ENCODE measurements around the gene CACNA1B.
A peak's percentile ranks its signal among the peaks of the same experiment; 100 is the strongest.

CACNA1B gene

DNA sequence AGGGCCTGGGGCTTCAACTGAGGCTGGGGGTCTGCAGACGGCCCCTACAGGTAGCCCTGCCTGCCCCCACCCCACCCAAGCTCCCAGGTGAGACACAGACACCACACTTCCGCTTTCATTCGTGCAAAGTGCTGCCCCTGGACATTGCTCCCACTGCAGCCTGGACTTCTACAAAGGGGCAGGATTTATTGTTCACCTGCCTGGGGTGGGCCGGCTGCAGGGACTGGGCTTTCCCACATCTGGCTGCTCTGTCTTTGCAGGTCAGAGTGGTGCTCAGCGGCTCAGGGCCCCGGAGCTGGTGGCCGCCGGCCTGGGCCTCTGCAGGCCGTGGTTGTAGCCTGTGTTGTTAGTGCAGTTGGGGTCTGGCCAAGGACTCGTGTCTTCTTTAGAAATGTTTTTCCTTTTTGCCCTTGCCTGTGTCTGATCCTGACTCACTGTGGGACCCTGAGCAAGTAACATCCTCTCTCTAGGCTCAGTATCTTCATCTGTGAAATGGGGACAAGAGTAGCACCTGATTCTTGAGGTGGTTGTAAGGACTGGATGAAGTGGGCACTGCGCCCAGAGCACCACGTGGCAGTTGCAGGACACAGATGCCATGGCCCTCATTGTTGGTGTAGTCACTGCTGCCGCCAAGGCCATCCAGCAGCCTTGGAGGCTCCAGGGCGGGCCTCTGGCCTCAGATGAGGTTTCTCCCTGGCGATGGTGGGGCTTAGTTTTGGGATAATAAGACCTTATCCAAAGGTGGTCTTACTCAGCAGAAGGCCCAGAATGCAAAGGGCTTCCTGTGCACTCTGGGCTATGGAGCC, 143.9 kb downstream of the CACNA1B start:
- peaks cover 43% of the 10 kb centered on the region; the same call in 1 of the 2 replicates for H4K20me1 ChIP-seq
- peaks cover 60% of the 10 kb centered on the region for H3K27me3 ChIP-seq
- H3K4me1 ChIP-seq, result peaks cover 33% of the 10 kb centered on the region
- no peak overlapping the region for H3K27ac ChIP-seq
- H3K4me3 ChIP-seq, result no peak overlapping the region
- H3K9me3 ChIP-seq, result no peaks in the 10 kb centered on the region
- TF ChIP-seq Cebpa-rat (IDR thresholded peaks at IDR 0.05), result no peak
- no peaks in the 10 kb centered on the region for H3K36me3 ChIP-seq
- no peak overlapping the region for H3K4me2 ChIP-seq
- no peak overlapping the region for H3K9ac ChIP-seq

DNA sequence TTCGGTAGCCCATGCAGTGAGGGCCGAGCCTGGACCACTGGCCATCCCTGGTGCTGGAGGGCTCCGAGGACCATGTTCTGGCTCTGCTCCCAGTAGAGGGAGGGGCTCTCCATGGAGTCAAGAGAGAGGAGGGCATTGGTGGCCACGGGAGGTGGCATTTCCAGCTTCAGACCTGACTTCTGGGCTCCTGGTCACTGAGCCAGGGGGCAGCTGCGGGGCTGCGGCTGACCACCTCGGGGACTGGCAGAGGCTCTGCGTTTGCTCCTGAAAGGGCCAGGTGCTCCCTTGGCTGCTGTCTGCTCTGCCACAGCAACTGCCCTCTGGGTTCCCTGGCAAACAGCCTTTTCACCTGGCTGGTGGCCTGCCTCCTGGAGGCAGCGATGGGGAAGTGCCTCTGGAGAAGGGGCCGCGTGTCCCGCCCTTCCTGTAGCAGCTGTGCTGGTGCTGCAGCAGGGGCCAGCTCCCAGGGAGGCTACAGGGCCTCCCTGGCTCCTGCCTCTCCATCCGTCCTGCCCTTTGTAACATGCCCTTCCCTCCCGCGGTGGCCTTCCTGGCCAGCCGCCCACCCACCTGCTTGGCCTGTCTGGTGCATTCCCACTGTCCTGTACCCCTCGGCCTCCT, 144.6 kb downstream of the CACNA1B start:
- Histone ChIP-seq H3K36me3 (no peaks in the 10 kb centered on the region), H3K27ac (no peak overlapping the region), H3K4me2 (peak overlapping the region; percentile 43; the same call in 1 of the 2 replicates), H3K27me3 (peaks cover 60% of the 10 kb centered on the region), H3K9ac (no peak overlapping the region), H3K9me3 (no peaks in the 10 kb centered on the region), H3K4me1 (peaks cover 26% of the 10 kb centered on the region), H3K4me3 (peak overlapping the region; percentile 38), H4K20me1 (peaks cover 43% of the 10 kb centered on the region; the same call in 1 of the 2 replicates)
- no peak for TF ChIP-seq Cebpa-rat (IDR thresholded peaks at IDR 0.05)

DNA sequence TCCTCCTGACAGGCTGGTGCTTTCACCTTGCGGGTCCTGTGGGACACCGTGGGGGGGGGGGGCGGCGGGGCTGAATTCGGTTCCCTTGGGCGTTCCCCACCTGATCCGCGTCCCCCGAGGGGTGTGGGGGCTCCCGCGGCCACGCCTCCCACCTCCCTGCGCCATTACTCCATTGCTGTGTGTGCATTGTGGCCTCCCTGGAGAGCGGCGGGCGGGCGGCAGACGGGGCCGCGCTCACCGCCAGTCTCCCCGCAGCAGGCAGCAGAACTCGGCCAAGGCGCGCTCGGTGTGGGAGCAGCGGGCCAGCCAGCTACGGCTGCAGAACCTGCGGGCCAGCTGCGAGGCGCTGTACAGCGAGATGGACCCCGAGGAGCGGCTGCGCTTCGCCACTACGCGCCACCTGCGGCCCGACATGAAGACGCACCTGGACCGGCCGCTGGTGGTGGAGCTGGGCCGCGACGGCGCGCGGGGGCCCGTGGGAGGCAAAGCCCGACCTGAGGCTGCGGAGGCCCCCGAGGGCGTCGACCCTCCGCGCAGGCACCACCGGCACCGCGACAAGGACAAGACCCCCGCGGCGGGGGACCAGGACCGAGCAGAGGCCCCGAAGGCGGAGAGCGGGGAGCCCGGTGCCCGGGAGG, 145.3 kb downstream of the CACNA1B start:
- TF ChIP-seq Cebpa-rat (IDR thresholded peaks at IDR 0.05), result no peak

DNA sequence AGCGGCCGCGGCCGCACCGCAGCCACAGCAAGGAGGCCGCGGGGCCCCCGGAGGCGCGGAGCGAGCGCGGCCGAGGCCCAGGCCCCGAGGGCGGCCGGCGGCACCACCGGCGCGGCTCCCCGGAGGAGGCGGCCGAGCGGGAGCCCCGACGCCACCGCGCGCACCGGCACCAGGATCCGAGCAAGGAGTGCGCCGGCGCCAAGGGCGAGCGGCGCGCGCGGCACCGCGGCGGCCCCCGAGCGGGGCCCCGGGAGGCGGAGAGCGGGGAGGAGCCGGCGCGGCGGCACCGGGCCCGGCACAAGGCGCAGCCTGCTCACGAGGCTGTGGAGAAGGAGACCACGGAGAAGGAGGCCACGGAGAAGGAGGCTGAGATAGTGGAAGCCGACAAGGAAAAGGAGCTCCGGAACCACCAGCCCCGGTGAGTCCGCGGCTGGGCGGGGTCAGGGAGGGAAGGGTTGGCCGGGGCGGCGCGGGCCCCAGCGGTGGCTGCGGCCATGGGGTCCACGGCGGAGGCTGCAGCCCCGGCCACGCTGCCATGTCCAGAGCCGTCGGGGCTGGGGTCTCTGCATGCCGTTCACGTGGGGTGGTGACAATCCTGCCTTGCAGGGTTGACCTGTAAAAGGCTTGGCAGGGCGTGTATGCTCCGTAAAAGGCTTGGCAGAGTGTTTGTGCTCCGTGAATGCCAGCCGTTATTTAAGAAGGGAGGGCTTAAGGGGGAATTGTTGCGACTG, 146.0 kb downstream of the CACNA1B start:
- peak overlapping the region; percentile 38; the same call in 1 of the 2 replicates for H3K4me3 ChIP-seq
- peaks cover 25% of the 10 kb centered on the region for H3K4me1 ChIP-seq
- peaks cover 43% of the 10 kb centered on the region; the same call in 1 of the 2 replicates for H4K20me1 ChIP-seq
- H3K9ac ChIP-seq, result no peak overlapping the region
- TF ChIP-seq Cebpa-rat (IDR thresholded peaks at IDR 0.05), result no peak
- H3K27ac ChIP-seq, result no peak overlapping the region
- H3K27me3 ChIP-seq, result peaks cover 60% of the 10 kb centered on the region
- no peaks in the 10 kb centered on the region for H3K36me3 ChIP-seq
- H3K4me2 ChIP-seq, result peak overlapping the region; percentile 43
- peaks cover 2% of the 10 kb centered on the region for H3K9me3 ChIP-seq

More for the DNA sequence above, 145.3 kb downstream of the CACNA1B start:
- peak overlapping the region; percentile 43 for H3K4me2 ChIP-seq
- no peak overlapping the region for H3K27ac ChIP-seq
- no peaks in the 10 kb centered on the region for H3K9me3 ChIP-seq
- peaks cover 43% of the 10 kb centered on the region; the same call in 1 of the 2 replicates for H4K20me1 ChIP-seq
- H3K36me3 ChIP-seq, result no peaks in the 10 kb centered on the region
- H3K4me3 ChIP-seq, result peak overlapping the region; percentile 38
- peaks cover 25% of the 10 kb centered on the region for H3K4me1 ChIP-seq
- no peak overlapping the region for H3K9ac ChIP-seq
- H3K27me3 ChIP-seq, result peaks cover 60% of the 10 kb centered on the region

DNA sequence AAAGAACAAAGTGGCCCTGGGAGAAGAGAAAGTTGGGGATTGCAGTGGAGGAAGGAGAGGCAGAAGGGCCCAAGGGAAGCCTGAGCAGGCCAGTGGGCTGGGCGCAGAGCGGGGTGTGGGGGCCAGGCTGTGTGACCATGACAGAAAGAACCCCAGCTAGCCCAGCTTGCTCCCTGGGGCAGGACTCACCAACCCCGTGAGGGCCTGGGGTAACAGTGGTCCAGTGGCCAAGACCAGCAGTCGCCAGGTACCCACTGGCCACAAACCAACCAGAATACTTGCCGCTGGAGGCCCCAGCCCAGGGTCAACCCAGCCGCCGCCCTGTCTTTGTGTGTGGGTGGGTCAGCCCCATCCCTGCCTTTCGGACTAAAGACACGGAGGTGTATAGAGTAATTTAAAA, 146.5 kb downstream of the CACNA1B start:
- no peak overlapping the region for H3K4me3 ChIP-seq
- peaks cover 43% of the 10 kb centered on the region; the same call in 1 of the 2 replicates for H4K20me1 ChIP-seq
- no peak overlapping the region for H3K27ac ChIP-seq
- H3K4me1 ChIP-seq, result peaks cover 25% of the 10 kb centered on the region
- TF ChIP-seq Cebpa-rat (IDR thresholded peaks at IDR 0.05), result no peak
- no peak overlapping the region for H3K9ac ChIP-seq
- H3K36me3 ChIP-seq, result no peaks in the 10 kb centered on the region
- peaks cover 60% of the 10 kb centered on the region for H3K27me3 ChIP-seq
- H3K4me2 ChIP-seq, result no peak overlapping the region
- H3K9me3 ChIP-seq, result peaks cover 7% of the 10 kb centered on the region

DNA sequence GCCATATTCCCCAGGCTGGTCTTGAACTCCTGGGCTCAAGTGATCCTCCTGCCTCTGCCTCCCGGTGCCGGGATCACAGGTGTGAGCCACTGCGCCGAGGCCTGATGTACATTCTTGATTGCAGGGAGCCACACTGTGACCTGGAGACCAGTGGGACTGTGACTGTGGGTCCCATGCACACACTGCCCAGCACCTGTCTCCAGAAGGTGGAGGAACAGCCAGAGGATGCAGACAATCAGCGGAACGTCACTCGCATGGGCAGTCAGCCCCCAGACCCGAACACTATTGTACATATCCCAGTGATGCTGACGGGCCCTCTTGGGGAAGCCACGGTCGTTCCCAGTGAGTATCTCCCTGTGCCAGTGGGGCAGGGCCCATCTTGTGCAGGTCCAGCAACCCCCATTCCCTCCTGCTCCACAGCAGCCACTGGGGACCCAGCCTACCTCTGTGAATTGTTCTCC, 147.3 kb downstream of the CACNA1B start:
- no peak for TF ChIP-seq Cebpa-rat (IDR thresholded peaks at IDR 0.05)
- no peak overlapping the region for H3K9ac ChIP-seq
- H3K4me1 ChIP-seq, result peaks cover 19% of the 10 kb centered on the region
- H3K4me2 ChIP-seq, result no peak overlapping the region
- no peak overlapping the region for H3K27ac ChIP-seq
- peaks cover 43% of the 10 kb centered on the region; the same call in 1 of the 2 replicates for H4K20me1 ChIP-seq
- no peak overlapping the region for H3K4me3 ChIP-seq
- H3K9me3 ChIP-seq, result peaks cover 10% of the 10 kb centered on the region
- H3K27me3 ChIP-seq, result peaks cover 60% of the 10 kb centered on the region
- no peaks in the 10 kb centered on the region for H3K36me3 ChIP-seq

DNA sequence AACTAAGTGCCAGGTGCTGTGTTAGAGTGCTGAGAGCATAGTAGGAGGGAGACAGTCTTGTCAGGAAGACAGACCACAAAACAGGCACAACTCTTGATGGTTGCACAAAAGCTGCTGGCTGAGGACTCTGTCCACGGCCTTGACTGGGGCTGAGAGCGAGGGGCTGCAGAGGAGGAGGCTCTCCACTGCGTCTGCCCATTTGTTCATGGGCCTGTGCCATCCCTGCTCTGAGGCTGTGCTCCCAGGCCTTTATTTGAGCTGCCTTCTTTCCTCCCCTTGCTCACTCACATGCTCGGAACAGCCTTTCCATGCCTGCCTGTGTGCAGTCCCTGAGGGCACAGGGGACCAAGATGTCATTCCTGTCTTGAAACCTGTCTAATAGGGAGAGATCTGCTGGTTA, 147.8 kb downstream of the CACNA1B start:
- Histone ChIP-seq H3K27me3 (peaks cover 59% of the 10 kb centered on the region), H3K4me2 (no peak overlapping the region), H3K4me1 (peaks cover 14% of the 10 kb centered on the region), H3K4me3 (no peak overlapping the region), H4K20me1 (peaks cover 43% of the 10 kb centered on the region; the same call in 1 of the 2 replicates), H3K9me3 (peaks cover 10% of the 10 kb centered on the region), H3K36me3 (no peaks in the 10 kb centered on the region), H3K9ac (no peak overlapping the region), H3K27ac (no peak overlapping the region)
- no peak for TF ChIP-seq Cebpa-rat (IDR thresholded peaks at IDR 0.05)

DNA sequence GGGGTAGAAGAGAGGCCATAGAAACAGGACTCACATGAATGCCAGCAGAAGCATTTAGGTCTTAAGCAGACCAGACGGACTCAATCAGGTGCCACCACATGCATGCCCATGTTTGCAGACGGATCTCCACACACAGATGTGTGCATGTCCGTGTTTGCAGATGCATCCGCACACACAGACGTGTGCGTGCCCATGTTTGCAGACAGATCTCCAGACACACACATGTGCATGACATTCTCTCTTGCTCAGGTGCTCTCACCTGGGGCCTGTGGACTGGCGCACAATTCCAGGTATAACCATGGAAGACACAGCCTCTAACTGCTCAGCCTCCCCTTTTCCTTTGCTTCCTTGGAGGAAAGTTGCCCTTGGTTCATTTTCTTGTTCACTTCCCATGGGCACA, 148.3 kb downstream of the CACNA1B start:
- peaks cover 38% of the 10 kb centered on the region; the same call in 1 of the 2 replicates for H4K20me1 ChIP-seq
- TF ChIP-seq Cebpa-rat (IDR thresholded peaks at IDR 0.05), result no peak
- H3K9ac ChIP-seq, result no peak overlapping the region
- H3K27me3 ChIP-seq, result peaks cover 54% of the 10 kb centered on the region
- no peaks in the 10 kb centered on the region for H3K36me3 ChIP-seq
- peaks cover 10% of the 10 kb centered on the region for H3K9me3 ChIP-seq
- no peak overlapping the region for H3K27ac ChIP-seq
- H3K4me1 ChIP-seq, result peaks cover 9% of the 10 kb centered on the region
- no peak overlapping the region for H3K4me2 ChIP-seq
- H3K4me3 ChIP-seq, result no peak overlapping the region

DNA sequence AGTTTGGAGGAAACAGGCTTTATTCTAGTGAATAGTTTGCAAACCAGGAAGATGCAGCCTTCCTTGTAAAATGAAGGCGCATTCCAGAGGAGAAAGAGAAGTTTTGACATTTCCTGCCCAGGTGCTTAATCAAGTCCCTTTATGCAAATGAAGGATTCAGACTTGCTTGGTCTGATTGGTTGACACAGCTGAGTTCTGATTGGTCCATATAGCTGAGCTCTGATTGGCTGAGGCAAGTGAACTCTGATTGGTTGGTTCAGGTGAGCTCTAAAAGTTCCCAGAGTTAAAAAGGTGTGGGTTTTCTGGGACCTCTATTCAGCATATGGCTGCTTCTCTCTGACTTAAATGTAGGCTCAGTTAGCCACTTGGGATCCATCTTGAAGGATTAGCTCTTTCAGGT, 151.0 kb downstream of the CACNA1B start:
- no peak overlapping the region for H3K27ac ChIP-seq
- no peak for TF ChIP-seq Cebpa-rat (IDR thresholded peaks at IDR 0.05)
- peaks cover 10% of the 10 kb centered on the region for H3K9me3 ChIP-seq

More for the DNA sequence above, 151.0 kb downstream of the CACNA1B start:
- Histone ChIP-seq H3K36me3 (no peaks in the 10 kb centered on the region), H3K9ac (no peak overlapping the region), H3K4me1 (no peaks in the 10 kb centered on the region), H3K4me2 (no peak overlapping the region), H3K4me3 (no peak overlapping the region), H4K20me1 (peaks cover 14% of the 10 kb centered on the region; the same call in 1 of the 2 replicates), H3K27me3 (peaks cover 27% of the 10 kb centered on the region)
